ENCODE measurements around the gene SYNJ2. TPM values are rescaled to one million over a fixed set of nuclear protein-coding genes. Genes with fewer than 3 reads are reported as not detected.

Gene SYNJ2
- total and polyA plus RNA-seq, 2 donors (not counting 3 experiments of a cell fraction or from before 2014, with no cell fraction given) = 35.1 to 78.2 TPM

GRCh38 chr6:157944983-157945931 is 36.4 kb upstream of the SYNJ2 start:
- POLR2A ChIA-PET = no interaction called here
- BruUV-seq (replicated peaks) = no TSS peak
- DNase-seq (ENCODE audit: low read depth, low spot score) = no peak
- dilution Hi-C loops (cut with MboI; ENCODE audit: extremely low pct_ligation_motif_present, low sequenced_read_pairs) (no loop called here), intact Hi-C loops (cut with micrococcal nuclease) (no loop called here)
- H4K20me1 ChIP-seq (replicated peaks; ENCODE audit: control insufficient read depth, extremely low read depth, insufficient read depth, low read length) = no peaks in the 10 kb centered on the region
- no peak overlapping the region for H3K4me2 ChIP-seq (ENCODE audit: insufficient read depth, low read length)
- H3K79me2 ChIP-seq (ENCODE audit: control insufficient read depth, insufficient read depth, low read length) = no peaks in the 10 kb centered on the region
- no peak overlapping the region for H3K27ac ChIP-seq (ENCODE audit: insufficient read depth, low read depth, low read length)
- H3K9me1 ChIP-seq (replicated peaks; ENCODE audit: control insufficient read depth, extremely low read depth, insufficient read depth, low read length) = no peaks in the 10 kb centered on the region
- TF ChIP-seq CTCF (IDR thresholded peaks at IDR 0.05; ENCODE audit: extremely low read depth in 1 of 2, insufficient read depth in 1 of 2, low read depth in 1 of 2, low read length in 2 of 2) (no peak), POLR2AphosphoS5 (IDR thresholded peaks at IDR 0.05; ENCODE audit: insufficient read depth, low read depth, low read length) (no peak), EZH2 (IDR thresholded peaks at IDR 0.05; ENCODE audit: borderline replicate concordance, low read depth, low read length, severe bottlenecking) (no peak), FOS (IDR thresholded peaks at IDR 0.05; ENCODE audit: borderline replicate concordance, insufficient read depth, low read length) (no peak), MAX (IDR thresholded peaks at IDR 0.05; ENCODE audit: insufficient read depth, insufficient read length) (no peak), GATA2 (IDR thresholded peaks at IDR 0.05; ENCODE audit: insufficient read depth, insufficient read length, low read depth, low read length) (no peak), JUN (IDR thresholded peaks at IDR 0.05; ENCODE audit: borderline replicate concordance, insufficient read depth, insufficient read length, low read depth) (no peak), MYC (IDR thresholded peaks at IDR 0.05; ENCODE audit: low read depth, low read length) (no peak), POLR2A (IDR thresholded peaks at IDR 0.05; ENCODE audit: low read depth, low read length) (no peak)
- H3K4me1 ChIP-seq (ENCODE audit: control insufficient read depth, extremely low read depth, insufficient read depth, low read length) = no peaks in the 10 kb centered on the region
- CTCF ChIA-PET = interaction anchor here (1.0 to 1.4 kb wide), 2 partner anchors 9 to 81 kb away, joined by 3 read pairs; no protein-coding TSS in a partner anchor
- no peak overlapping the region for H3K9ac ChIP-seq (replicated peaks; ENCODE audit: extremely low read depth, insufficient read depth, low read length)
- no peak overlapping the region for H3K4me3 ChIP-seq (replicated peaks in 1 of 3; ENCODE audit: insufficient read depth in 1 of 3, low read depth in 1 of 3, low read length in 3 of 3)
- H3K27me3 ChIP-seq (ENCODE audit: control insufficient read depth in 2 of 2, insufficient read depth in 2 of 2, low read length in 2 of 2) = no peaks in the 10 kb centered on the region
- H3K9me3 ChIP-seq (replicated peaks; ENCODE audit: control insufficient read depth, insufficient read depth, low read length) = no peaks in the 10 kb centered on the region
- H2AFZ ChIP-seq (ENCODE audit: low read depth, low read length) = no peak overlapping the region
- FAIRE-seq = no peak
- H3K36me3 ChIP-seq (ENCODE audit: control insufficient read depth in 2 of 2, extremely low read depth in 1 of 2, insufficient read depth in 2 of 2, low read length in 2 of 2) = peaks cover 22 to 31% of the 10 kb centered on the region in 2 experiments
